NCI-H345 (cell line): ENCODE results near the gene TRIM49D2.
"Not testable (repeated sequence)": the region's sequence is repeated elsewhere in the genome, so short reads cannot be mapped to it uniquely, and the experiment has no call there.

Experiments
- DNase-seq: peaks from one replicate; lab custom pipeline; 2025; lab: John Stamatoyannopoulos, UW

Gene TRIM49D2, protein sequence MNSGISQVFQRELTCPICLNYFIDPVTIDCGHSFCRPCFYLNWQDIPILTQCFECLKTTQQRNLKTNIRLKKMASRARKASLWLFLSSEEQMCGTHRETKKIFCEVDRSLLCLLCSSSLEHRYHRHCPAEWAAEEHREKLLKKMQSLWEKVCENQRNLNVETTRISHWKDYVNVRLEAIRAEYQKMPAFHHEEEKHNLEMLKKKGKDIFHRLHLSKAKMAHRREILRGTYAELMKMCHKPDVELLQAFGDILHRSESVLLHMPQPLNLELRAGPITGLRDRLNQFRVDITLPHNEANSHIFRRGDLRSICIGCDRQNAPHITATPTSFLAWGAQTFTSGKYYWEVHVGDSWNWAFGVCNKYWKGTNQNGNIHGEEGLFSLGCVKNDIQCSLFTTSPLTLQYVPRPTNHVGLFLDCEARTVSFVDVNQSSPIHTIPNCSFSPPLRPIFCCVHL

DNA sequence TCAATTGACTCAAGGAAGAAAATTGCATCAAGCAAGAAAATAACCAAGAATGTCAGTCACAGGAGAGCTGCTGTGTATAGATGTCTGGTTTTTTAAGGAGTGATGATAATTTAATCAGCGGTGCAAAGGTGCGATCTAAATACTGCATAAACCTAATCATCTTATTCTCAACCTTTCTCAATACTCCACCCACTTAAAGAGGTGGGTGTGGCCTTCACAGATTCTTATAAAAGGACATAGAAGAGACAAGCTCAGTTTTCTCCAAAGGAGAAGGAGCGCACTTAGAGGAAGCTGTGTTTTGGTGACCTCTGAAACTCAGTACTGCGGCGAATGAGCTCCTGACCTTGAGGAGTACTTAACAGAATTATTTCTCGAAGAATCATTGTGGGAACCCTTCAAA is at the start of gene TRIM49D2:
Gene TRIM49D2 (plus strand): TSS at position 301 of the 400 bp plus-strand sequence. CDS start 2,698 bp downstream, outside the sequence.
- not testable (repeated sequence) for DNase-seq

DNA sequence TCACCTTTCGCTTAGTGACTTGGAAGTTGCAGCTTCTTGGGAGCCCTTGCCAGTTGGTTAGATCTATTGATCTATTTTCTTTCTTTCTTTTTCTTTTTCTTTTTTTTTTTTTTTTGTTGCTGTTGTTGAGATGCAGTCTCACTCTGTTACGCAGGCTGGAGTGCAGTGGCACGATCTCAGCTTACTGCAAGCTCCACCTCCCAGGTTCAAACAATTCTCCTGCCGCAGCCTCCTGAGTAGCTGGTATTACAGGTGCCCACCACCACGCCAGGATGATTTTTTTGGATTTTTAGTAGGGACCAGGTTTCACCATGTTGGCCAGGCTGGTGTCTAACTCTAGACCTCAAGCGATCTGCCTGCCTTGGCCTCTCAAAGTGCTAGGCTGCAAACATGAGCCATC is 46.4 kb upstream of the TRIM49D2 start:
- DNase-seq, result not testable (repeated sequence)

DNA sequence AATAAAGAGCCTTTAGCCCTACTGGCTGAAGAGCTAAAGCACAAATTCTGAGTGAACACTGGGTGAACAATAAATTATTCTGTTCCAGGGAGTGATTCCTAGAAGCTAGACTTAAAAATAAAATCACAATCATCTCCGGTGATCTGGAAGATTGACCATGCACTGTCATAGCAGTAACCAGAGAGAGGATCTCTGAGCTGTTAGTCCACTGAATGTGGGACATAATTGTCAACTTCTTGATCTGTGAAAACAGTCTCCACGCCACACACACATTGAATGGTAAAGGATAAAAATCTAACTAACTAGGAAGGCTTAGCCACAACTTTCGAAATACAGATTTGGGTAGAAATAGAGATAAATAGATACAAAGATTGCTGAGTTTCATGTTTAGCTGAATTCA is 30.6 kb upstream of the TRIM49D2 start:
- not testable (repeated sequence) for DNase-seq

DNA sequence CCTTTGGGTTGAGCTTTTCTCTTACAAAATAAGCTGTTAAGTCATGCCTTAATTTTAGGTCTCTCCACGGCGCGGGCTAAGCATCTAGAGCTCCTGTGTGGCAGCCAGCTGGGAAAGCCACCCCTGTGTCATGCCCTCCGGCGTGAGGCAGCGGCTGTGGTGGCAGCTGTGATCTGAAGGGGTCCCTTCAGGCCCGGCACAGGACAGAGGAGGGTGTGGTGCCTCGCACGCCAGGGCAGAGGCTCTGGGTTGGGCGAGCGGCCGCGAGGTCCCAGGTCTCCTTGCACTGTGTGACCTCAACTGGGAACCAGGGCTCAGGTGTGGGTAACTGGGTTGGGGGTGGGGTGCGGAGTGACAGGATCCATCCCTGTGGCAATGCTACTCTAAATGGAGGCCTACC is 23.1 kb upstream of the TRIM49D2 start:
- DNase-seq, result not testable (repeated sequence)

DNA sequence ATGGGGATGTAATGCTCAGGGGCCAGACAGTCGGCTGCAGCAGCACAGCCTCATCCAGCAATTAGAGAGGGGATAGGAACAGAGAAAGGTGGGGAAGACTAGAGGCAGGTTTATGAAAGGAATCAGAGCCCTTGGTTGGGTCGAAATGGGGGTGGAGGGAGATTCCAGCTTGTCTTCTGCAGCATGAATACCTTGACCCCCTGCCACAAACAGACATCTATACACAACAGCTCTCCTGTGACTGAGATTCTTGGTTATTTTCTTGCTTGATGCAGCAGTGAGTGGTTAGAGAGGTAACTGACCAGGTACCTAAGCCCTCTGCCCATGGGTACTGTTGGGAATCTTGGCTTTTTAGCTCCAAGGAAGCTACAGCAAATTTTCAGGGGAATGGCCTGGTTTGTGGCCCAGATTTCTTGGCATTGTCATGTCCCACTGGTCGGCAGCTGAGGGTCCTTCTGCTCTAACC is 1.6 kb upstream of the TRIM49D2 start, which contains the start of gene TRIM49D1:
Gene TRIM49D1 (minus strand): TSS at position 51 of the 466 bp plus-strand sequence. CDS start 4,535 bp downstream, outside the sequence.
- no peak for DNase-seq

DNA sequence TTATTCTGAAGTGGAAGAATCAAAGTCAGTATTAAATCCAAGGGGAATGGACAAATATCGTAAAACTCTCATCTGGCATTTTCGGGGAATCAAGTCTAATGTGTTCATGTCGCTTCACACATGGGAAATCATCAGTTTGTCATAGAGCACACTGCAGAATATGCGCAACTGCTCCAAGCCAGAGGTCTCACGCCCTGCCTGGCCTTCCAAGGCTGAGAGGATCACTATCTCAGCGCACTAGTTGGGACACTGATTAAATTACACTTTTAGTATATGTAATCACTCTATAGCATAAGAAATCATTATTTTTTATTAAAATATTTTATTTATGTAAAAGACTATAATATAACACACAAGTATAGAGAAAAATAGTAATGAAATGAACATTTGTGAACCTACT is 37.0 kb downstream of the TRIM49D2 start:
- DNase-seq, result not testable (repeated sequence)

DNA sequence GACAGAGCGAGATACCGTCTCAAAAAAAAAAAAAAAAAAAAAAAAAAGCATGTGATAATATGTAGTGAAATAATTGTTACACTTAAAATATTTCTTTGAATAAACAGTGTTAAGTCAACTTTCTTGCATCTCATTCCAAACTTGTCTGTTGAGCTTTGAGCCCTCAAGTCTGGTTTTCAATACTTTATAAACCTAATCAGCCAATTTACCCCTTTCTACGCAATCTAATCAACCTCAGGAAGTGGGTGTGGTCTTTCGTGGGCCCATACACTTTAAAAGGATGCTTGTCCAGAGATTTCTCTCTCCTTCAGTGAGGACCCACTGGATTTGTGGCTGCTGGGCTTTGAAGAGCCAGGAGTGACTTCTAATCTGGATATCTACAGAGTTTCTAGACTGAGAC is 41.9 kb downstream of the TRIM49D2 start, which contains the start of gene TRIM64:
Gene TRIM64 (plus strand): TSS at position 301 of the 400 bp plus-strand sequence. CDS start 2,467 bp downstream, outside the sequence.
- not testable (repeated sequence) for DNase-seq
